ENCODE results near the gene TRIM56.

Gene TRIM56

GRCh38 chr7:101134399-101134980, 49.2 kb downstream of the TRIM56 start:
- H3K4me1 ChIP-seq (ENCODE audit: control insufficient read depth, insufficient read depth, low read length) = peaks cover 8% of the 10 kb centered on the region
- no peaks in the 10 kb centered on the region for H3K36me3 ChIP-seq (ENCODE audit: control insufficient read depth in 2 of 2, insufficient read depth in 2 of 2, low read length in 2 of 2)
- H3K9me3 ChIP-seq (ENCODE audit: control insufficient read depth in 2 of 2, low read length in 2 of 2) = no peaks in the 10 kb centered on the region
- no peak overlapping the region for H3K27ac ChIP-seq (ENCODE audit: low read length)
- no peak overlapping the region for H3K4me3 ChIP-seq (ENCODE audit: low read length in 2 of 2)
- H3K27me3 ChIP-seq (ENCODE audit: control insufficient read depth in 1 of 2, insufficient read depth in 2 of 2, low read length in 2 of 2) = no peaks in the 10 kb centered on the region
- H3K9ac ChIP-seq (ENCODE audit: low read length in 2 of 2) = no peak overlapping the region

GRCh38 chr7:101137651-101138212, 52.5 kb downstream of the TRIM56 start:
- no peaks in the 10 kb centered on the region for H3K9me3 ChIP-seq (ENCODE audit: control insufficient read depth in 2 of 2, low read length in 2 of 2)
- no peak overlapping the region for H3K4me3 ChIP-seq (ENCODE audit: low read length in 2 of 2)
- no peaks in the 10 kb centered on the region for H3K27me3 ChIP-seq (ENCODE audit: control insufficient read depth in 1 of 2, insufficient read depth in 2 of 2, low read length in 2 of 2)
- peaks cover 8% of the 10 kb centered on the region for H3K4me1 ChIP-seq (ENCODE audit: control insufficient read depth, insufficient read depth, low read length)
- peak overlapping the region; percentile 21 to 52 for H3K9ac ChIP-seq (ENCODE audit: low read length in 2 of 2)
- H3K36me3 ChIP-seq (ENCODE audit: control insufficient read depth in 2 of 2, insufficient read depth in 2 of 2, low read length in 2 of 2) = no peaks in the 10 kb centered on the region
- H3K27ac ChIP-seq (ENCODE audit: low read length) = no peak overlapping the region

- Histone ChIP-seq H3K36me3 (ENCODE audit: control insufficient read depth in 2 of 2, insufficient read depth in 2 of 2, low read length in 2 of 2) (no peaks in the 10 kb centered on the region), H3K27me3 (ENCODE audit: control insufficient read depth in 1 of 2, insufficient read depth in 2 of 2, low read length in 2 of 2) (peaks cover 0 to 2% of the 10 kb centered on the region in 2 donors), H3K4me3 (ENCODE audit: low read length in 2 of 2) (peak overlapping the region; percentile 49 to 52), H3K9ac (ENCODE audit: low read length in 2 of 2) (peak overlapping the region; percentile 21 to 52), H3K27ac (ENCODE audit: low read length) (no peak overlapping the region), H3K4me1 (ENCODE audit: control insufficient read depth, insufficient read depth, low read length) (peaks cover 8% of the 10 kb centered on the region), H3K9me3 (ENCODE audit: control insufficient read depth in 2 of 2, low read length in 2 of 2) (no peaks in the 10 kb centered on the region)
These were observed 53.1 kb downstream of the TRIM56 start for GRCh38 chr7:101138213-101138870.

GRCh38 chr7:101140339-101140699, 55.0 kb downstream of the TRIM56 start:
- Histone ChIP-seq H3K27me3 (ENCODE audit: control insufficient read depth in 1 of 2, insufficient read depth in 2 of 2, low read length in 2 of 2) (peaks cover 0 to 2% of the 10 kb centered on the region in 2 donors), H3K9ac (ENCODE audit: low read length in 2 of 2) (no peak overlapping the region), H3K4me1 (ENCODE audit: control insufficient read depth, insufficient read depth, low read length) (peaks cover 14% of the 10 kb centered on the region), H3K4me3 (ENCODE audit: low read length in 2 of 2) (no peak overlapping the region), H3K27ac (ENCODE audit: low read length) (no peak overlapping the region), H3K9me3 (ENCODE audit: control insufficient read depth in 2 of 2, low read length in 2 of 2) (no peaks in the 10 kb centered on the region), H3K36me3 (ENCODE audit: control insufficient read depth in 2 of 2, insufficient read depth in 2 of 2, low read length in 2 of 2) (no peaks in the 10 kb centered on the region)

- H3K27me3 ChIP-seq (ENCODE audit: control insufficient read depth in 1 of 2, insufficient read depth in 2 of 2, low read length in 2 of 2) = peaks cover 0 to 2% of the 10 kb centered on the region in 2 donors
- H3K4me3 ChIP-seq (ENCODE audit: low read length in 2 of 2) = no peak overlapping the region
- H3K27ac ChIP-seq (ENCODE audit: low read length) = no peak overlapping the region
- no peak overlapping the region for H3K9ac ChIP-seq (ENCODE audit: low read length in 2 of 2)
- H3K9me3 ChIP-seq (ENCODE audit: control insufficient read depth in 2 of 2, low read length in 2 of 2) = no peaks in the 10 kb centered on the region
- no peaks in the 10 kb centered on the region for H3K36me3 ChIP-seq (ENCODE audit: control insufficient read depth in 2 of 2, insufficient read depth in 2 of 2, low read length in 2 of 2)
- peaks cover 14% of the 10 kb centered on the region for H3K4me1 ChIP-seq (ENCODE audit: control insufficient read depth, insufficient read depth, low read length)
These were observed 55.6 kb downstream of the TRIM56 start for GRCh38 chr7:101140746-101141382.
